GM10248 (cell line): ENCODE results near the gene ENGASE.

Experiments used
- CTCF ChIA-PET: fragments of 300-600 bp; sonication (Branson Sonifier 250); formaldehyde crosslinking; extraction: SDS; loops from one replicate; lab custom pipeline; 2021; ENCODE audit warnings: antibody characterized with exemption; lab: Yijun Ruan, JAX
- POLR2A ChIA-PET: fragments of 350-650 bp; sonication (Branson Sonifier 250); formaldehyde crosslinking; extraction: SDS; loops from one replicate; lab custom pipeline; 2020; ENCODE audit warnings: antibody characterized with exemption; lab: Yijun Ruan, JAX
- DNase-seq: peaks from one replicate; pipeline ENCODE4 v3.0.0; 2012; ENCODE audit errors: extremely low spot score
- CTCF ChIP-seq: IDR thresholded peaks from 2 replicates; pipeline ENCODE4 v1.5.1; 2012; ENCODE audit warnings: mild to moderate bottlenecking, low read depth; ENCODE audit errors: extremely low read depth, missing control alignments, control extremely low read depth

ENGASE gene

GRCh38 chr17:79117905-79118487 is 43.4 kb downstream of the ENGASE start:
- no peak for DNase-seq
- no peak for TF ChIP-seq CTCF
- POLR2A ChIA-PET, result no interaction called here
- CTCF ChIA-PET, result no interaction called here

- no peak for DNase-seq
- TF ChIP-seq CTCF, result no peak
- CTCF ChIA-PET, result no interaction called here
- POLR2A ChIA-PET, result no interaction called here
Observed at GRCh38 chr17:79118924-79119323, 44.3 kb downstream of the ENGASE start.

- no peak for TF ChIP-seq CTCF
- ChIA-PET POLR2A (no interaction called here), CTCF (no interaction called here)
- DNase-seq, result no peak
Observed at GRCh38 chr17:79120259-79120658, 45.6 kb downstream of the ENGASE start.

- CTCF ChIA-PET, result no interaction called here
Observed at GRCh38 chr17:79123988-79124387, 49.4 kb downstream of the ENGASE start.

GRCh38 chr17:79124513-79125209 is 50.0 kb downstream of the ENGASE start:
- POLR2A ChIA-PET, result no interaction called here
- CTCF ChIA-PET, result no interaction called here
- no peak for DNase-seq
- TF ChIP-seq CTCF, result no peak

More at GRCh38 chr17:79123988-79124387, 49.4 kb downstream of the ENGASE start:
- no peak for DNase-seq
- TF ChIP-seq CTCF, result no peak
- POLR2A ChIA-PET, result no interaction called here

GRCh38 chr17:79125503-79125902 is 50.9 kb downstream of the ENGASE start:
- ChIA-PET POLR2A (no interaction called here), CTCF (no interaction called here)
- TF ChIP-seq CTCF, result no peak
- DNase-seq, result no peak

- DNase-seq, result no peak
- ChIA-PET CTCF (no interaction called here), POLR2A (no interaction called here)
- TF ChIP-seq CTCF, result no peak
Observed at GRCh38 chr17:79126139-79126538, 51.5 kb downstream of the ENGASE start.
